DMS 273 treated with DMSO at 0.1 percent for 48 hours (cell line): ENCODE data around the gene RUSF1.
"Not testable (repeated sequence)": the region's sequence is repeated elsewhere in the genome, so short reads cannot be mapped to it uniquely, and the experiment has no call there.

ENCODE experiments used
- DNase-seq: peaks from one replicate; lab custom pipeline; 2025; lab: John Stamatoyannopoulos, UW

Gene RUSF1

DNA sequence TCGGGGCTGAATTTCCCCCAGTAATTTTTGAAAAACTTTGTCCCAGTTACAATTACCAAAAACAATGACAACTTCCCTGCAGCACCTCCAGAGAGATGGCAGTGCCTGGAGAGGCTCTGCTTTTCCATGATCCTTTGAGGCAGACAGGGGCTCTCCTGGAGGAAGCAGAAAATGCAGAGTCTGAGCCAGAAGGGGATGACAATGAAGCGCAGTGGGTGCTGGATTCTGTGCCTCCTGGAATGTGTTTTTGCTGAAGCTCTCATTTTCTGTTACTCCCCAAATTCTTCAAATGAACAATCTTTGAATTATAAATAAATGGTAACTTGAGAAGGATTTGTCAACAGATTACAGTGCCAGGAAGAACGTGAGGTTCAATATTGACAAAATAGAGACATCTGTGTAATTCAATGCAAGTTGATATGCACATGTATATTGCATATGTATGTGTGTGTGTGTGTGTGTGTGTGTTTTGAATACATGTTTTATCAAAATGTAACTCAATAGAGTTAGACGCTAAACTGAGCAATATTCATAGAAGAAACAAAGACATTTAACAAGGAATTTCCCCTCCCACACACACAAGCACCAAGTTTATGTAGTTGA, 9.7 kb upstream of the RUSF1 start:
- DNase-seq: no peak

DNA sequence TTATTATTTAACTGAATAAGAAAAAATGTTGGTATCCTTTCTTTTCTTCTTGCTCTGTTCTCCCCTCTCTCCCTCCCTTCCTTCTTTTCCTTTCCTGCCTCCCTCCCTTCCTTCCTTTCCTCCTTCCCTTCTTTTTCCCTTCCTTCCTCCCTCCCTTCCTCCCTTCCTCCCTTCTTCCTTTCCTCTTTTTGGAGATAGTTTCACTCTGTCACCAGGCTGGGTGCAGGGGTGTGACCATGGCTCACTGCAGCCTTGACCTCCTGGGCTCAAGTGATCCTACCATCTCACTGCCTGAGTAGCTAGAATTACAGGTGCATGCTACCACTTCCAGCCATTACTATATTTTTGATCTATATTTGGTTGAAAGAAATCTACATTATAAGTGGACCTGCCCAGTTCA, 5.7 kb upstream of the RUSF1 start:
- DNase-seq: no peak

DNA sequence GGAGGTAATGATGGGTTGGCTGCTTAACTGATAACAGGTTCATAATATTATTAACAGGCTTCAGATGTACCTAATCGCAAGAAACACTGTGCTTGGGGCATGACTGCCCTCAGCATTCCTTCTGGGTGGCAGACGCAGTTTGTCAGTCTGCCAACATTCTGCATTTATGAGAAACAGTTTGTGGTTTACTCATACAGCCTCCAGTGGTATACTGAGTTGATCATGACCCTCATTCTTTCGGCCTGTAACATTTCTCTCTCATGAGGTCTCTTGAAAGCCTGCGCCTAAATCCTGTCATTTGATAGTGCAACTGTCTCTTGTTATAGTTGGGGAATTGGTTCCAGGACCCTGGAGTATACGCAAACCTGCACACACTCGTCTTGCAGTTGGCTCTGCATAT, 4.9 kb upstream of the RUSF1 start:
- no peak for DNase-seq

DNA sequence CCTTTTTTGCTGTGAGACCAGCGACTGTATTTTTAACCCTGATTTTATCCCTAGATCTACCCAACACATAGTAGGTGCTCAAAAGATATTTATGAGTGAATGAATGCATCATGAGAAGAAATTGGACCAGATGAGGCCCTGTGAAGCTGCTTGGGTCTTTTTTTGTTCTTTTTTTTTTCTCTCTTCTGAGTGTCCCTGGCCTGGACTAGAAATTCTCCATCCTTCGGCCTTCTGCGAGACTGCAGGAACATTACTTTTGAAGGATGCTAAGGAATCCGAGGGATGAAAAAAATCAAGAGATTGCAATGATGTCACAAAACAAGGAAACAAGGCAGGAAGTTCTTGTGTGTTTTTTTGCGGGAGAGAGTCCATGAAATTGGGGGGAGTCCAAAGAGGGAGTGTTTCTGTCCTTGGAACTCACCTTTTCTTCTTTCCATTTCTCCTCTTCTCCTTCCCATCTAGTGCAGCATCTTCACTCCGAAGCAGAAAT, 560 bp upstream of the RUSF1 start:
- DNase-seq: no peak

DNA sequence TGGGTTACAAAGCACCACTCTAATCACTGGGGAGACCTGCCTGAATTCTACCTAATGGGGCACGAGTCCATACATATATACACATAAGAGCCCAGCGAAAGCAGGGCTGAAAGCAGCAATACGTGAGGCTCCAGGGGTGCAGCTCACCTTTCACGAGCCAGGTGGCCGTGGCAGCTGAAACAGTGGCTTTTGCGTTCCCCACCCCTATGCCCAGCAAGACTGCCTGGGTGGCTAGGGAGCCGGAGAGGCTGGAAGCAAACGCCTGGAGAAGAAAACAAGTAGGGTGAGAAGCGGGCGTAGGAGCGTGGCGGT, 618 bp downstream of the RUSF1 start:
- DNase-seq: no peak

DNA sequence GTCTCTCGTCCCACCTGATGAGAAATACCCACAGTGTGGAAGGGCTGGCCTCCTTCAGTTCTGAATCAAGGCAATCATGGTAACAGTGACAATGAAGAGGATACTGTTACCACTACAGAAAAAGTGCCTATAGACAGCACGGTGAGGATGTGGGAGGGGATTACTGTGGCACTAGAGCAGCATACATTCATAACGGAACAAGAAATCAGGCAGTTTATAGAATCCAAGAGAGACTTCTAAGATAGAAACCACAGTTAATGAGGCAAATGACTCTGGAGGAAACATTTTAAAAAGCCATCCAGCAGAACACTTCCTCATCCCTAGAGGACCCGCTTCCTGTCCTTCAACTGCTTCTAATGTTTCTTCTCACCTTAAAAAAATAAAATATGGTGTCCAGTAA, 2.7 kb downstream of the RUSF1 start:
- DNase-seq: no peak

DNA sequence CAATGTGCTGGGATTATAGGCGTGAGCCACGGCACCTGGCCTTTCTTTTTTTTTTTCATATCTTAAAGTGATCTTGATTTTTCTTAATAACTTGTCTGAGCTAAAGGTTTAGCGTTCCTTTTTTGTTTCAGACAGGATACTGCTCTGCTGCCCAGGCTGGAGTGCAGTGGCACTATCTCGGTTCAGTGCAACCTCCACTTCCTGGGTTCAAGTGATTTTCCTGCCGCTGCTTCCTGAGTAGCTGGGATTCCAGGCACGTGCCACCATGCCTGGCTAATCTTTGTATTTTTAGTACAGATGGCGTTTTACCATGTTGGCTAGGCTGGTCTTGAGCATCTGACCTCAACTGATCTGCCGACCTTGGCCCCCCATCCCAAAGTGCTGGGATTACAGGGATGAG, 4.0 kb downstream of the RUSF1 start:
- no peak for DNase-seq

DNA sequence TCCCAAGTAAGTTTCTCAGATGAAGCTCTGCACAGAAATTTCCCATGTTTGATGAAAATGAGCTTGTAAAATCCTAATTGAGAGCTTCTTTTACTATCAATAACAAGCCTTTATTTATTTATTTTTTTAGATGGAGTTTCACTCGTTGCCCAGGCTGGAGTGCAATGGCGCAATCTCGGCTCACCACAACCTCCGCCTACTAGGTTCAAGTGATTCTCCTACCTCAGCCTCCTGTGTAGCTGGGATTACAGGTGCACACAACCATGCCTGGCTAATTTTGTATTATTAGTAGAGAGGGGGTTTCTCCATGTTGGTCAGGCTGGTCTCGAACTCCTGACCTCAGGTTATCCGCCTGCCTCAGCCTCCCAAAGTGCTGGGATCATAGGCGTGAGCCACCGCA, 4.6 kb downstream of the RUSF1 start:
- not testable (repeated sequence) for DNase-seq

DNA sequence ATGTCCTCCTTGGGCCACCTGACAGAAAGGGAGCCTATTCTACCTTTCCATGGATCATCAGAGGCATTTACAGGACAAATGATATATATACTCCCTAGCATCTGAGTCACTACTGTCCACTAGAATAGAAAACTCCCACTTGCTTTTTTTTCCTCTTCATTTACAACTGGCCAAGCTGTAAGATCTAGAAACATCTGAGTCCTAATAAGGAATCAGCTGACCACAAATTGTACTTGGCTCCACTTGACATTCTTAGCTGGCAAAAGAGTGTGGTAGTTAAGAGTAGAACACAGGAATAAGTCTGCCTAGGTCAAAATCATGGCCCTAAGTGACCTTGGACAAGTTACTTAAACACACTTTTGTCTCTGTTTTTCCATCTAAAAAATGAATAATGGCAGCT, 5.2 kb downstream of the RUSF1 start:
- DNase-seq: no peak

DNA sequence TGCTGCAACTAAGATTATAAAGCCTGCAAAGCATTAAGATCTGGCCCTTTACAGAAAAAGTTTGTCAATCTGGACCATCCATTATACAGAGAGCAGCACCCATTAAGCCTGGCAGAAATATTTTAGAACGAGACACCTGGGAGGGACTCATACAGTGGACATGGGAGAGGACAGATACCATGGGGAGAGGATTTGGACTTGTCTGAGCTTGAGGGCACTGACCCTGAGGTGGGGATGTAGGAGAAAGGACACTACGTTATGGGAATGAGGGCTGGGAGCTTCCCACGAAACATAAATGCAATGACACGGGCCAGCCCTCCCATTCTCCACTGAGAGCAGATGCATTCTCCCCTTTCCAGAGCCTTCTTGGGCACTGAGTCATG, 6.2 kb downstream of the RUSF1 start:
- DNase-seq: no peak

DNA sequence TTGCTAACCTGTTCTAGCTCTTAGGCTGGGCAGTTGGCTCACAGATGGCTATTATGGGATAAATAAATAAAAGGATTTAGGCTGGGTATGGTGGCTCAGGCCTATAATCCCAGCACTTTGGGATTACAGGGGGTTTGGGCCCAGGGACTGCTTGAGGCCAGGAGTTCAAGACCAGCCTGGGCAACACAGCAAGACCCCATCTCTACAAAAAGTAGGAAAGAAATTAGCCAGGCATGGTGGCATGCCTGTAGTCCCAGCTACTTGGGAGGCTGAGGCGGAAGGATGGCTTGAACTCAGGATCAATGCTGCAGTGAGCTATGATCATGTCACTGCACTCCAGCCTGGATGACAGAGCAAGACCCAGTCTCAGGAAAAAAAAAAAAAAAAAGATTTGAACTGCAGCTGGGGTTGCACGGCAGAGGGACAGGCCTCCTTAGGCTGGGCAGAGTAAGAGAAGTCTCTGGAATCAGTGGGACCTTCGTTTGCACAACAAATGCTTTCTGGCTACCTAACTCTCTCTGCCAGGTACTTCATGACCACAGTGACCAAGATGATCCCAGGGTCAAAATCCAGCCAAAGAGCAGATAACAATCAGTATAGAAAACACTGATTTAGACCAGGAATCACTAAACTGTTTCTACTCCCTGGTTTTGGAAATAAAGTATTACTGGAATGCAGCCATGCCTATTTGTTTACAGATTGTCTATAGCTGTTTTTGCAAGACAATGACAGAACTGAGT, 6.8 kb downstream of the RUSF1 start:
- no peak for DNase-seq

DNA sequence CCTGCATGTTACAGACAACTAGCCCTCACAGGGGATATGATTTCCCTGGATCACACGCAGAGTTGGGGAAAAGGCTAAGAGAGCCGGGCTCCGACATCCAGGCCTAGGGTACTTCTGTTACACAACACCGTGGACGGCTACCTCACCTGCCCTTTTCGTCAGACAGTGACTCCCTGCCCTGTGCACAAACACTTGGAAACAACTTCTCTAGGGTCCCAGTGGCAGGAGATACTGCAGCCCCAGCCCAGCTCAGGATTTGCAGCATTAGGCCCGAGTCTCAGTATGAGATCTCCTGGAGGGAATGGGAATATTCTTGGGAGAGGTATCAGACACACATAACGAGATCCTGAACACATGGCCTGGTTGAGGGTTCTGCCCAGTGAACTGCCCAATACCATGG, 8.3 kb downstream of the RUSF1 start:
- no peak for DNase-seq

DNA sequence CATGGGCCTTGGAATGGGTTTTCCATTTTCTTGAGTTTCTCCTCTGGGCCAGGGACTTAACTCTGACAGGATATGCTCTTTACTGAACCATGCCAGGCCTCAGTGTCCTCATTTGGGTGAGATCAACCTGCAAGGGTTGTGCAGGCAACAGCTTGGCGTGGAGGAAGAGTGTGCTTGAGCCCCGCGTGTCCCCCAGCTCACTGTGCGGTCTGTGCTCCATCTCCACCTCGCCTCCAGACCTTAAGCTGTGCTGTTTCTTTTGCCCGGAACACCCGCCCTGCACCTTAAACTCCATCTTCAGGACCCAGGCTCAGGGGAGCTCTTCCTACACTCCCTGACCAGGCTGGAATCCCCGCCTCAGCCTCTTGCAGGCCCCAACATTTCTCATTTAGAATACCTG, 9.7 kb downstream of the RUSF1 start:
- DNase-seq: no peak

DNA sequence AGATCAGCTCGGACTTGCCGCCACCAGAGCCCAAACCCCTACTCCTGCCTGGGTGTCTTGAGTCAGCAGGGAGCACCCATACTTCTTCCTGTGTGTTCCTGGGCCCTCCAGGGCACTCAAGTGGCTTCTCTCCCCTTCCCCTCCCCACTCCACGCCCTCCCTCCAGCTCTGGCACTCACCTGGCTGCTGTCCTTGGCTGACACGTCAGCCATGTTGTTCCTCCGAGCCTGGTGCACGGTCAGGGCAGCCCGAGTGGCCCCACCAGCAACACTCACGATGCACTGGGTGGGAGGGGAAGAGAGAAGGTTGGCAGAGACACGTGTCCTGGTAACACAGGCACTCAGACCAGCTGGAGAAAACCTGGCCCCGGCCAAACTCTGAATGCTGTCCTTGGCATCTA, 11.5 kb downstream of the RUSF1 start:
- no peak for DNase-seq

DNA sequence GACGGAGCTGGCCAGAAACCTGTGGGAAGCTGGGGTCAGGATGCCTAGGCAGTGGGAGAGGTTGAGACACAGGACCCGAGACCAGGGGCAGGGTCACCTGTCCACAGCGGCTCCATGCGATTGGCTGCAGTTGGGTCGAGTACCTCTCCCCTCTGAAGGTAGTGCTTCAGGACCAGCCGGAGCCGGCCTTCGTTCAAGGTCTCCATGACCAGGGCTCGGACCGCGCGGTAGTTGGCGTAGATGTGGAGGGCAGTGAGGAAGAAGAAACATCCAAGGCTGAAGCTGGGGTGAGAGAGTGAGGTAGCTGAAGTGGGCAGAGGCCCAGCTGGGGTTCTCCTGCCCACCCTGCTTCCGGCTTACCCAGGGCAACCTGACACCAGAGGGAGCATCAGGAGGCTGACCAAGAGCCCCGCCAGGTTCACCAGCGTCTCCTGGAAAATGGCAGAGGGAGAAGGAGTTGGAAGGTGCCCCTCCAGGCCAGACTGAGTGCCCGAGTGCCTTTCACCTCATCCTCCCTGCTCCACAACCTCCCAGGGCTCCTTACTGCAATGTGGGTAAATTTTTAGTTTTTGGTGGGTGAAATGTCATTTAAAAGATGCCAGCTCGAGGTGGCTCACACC, 14.6 kb downstream of the RUSF1 start:
- DNase-seq: no peak

DNA sequence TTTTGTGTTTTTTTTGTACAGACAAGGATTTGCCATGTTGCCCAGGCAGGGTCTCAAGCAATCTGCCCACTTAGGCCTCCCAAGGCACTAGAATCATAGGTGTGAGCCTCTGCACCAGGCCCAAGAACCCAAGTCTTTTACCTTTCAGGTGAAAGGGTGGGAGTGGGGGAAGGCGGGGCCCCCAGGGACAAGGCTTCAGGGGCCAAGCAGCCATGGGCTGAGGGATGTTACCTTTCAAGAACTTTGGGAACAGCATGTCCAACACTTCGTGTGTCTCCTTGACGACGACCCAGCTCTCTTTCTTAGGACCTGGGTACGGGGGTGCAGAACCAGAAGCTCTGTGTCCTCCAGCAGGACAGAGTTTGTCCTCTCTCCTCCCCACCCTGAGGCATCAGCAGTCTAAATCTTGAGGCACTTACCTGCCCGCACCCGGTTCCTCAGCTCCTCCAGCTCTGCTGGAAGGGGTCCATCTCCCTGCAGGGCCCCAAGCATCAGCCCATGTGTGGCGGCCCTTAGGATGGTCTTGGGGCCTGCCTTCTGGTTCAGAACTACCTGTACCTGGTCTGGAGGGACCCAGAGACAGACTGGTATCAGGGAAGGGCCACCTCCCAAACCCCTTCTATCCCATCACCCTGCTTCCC, 16.3 kb downstream of the RUSF1 start:
- no peak for DNase-seq

DNA sequence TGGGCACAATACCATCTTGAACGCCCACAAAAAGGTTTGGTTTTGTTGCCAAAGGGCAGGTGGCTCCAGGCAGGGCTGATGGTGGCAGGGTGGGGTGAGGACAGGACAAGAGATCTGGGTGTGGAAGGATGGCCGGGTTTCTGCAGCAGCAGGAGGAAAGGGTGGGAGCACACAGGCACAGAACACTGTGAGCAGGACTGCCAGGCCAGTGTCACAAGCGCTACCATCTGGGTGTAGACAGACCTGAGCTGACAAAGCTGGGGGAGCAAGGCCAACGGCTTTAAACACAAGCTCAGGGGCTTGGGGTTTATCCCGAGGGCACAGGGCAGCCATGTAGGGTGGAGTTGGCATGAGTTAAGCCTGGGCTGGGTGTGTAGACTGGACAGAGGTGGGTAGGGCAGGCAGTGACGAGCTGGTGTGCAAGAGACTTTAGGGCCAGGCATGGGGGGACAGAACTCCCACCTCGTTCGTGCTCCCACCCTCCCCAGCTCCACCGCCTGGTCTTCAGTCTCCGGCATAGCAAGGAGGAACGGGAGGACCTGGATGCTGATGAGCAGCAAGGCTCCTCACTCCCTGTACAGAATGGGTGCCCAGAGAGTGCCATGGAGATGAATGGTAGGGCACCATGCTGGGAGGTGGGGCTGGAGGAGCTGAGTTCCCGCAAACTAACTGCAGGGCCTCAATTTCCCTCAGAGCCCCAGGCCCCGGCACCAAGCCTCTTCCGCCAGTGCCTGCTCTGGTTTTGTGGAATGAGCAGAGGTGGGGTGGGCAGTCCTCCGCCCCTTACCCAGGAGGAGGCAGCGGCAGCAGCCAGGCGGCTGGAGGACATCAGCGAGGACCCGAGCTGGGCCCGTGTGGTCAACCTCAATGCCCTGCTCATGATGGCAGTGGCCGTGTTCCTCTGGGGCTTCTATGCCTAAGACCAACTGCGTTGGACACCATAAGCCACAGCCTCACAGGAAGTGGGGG, 18.3 kb downstream of the RUSF1 start:
- no peak for DNase-seq

DNA sequence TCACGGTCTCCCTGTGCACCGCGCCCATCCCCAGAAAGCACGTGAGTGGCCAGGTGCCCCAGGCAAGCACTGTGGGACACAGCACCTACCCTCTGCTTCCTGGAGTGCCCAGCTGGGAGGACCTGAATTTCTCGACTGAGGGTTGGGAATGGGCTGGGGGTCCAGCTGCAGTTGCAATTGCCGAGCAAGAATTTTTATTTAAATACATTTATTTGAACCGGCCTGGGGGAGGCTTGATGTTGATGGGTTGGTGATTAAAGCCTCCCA, 19.0 kb downstream of the RUSF1 start:
- DNase-seq: no peak

DNA sequence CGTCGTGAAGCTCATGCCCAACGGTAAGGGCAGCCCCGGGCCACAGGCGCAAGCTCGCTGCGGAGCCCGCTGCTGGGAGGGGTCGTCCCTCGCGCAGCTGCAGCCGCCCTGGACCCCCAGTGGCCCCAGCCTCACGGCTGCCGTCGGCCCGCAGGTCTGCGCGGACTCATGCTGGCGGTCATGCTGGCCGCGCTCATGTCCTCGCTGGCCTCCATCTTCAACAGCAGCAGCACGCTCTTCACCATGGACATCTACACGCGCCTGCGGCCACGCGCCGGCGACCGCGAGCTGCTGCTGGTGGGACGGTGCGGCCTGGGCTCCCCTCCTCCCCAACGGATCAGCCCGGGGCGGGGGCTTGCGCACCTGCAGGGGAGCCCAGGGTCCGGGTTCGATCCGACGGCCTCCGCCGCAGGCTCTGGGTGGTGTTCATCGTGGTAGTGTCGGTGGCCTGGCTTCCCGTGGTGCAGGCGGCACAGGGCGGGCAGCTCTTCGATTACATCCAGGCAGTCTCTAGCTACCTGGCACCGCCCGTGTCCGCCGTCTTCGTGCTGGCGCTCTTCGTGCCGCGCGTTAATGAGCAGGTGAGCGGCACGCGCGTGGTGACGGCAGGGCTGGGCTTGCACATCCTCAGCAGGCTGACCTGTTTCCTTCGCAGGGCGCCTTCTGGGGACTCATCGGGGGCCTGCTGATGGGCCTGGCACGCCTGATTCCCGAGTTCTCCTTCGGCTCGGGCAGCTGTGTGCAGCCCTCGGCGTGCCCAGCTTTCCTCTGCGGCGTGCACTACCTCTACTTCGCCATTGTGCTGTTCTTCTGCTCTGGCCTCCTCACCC, 19.5 kb downstream of the RUSF1 start:
- DNase-seq: no peak

DNA sequence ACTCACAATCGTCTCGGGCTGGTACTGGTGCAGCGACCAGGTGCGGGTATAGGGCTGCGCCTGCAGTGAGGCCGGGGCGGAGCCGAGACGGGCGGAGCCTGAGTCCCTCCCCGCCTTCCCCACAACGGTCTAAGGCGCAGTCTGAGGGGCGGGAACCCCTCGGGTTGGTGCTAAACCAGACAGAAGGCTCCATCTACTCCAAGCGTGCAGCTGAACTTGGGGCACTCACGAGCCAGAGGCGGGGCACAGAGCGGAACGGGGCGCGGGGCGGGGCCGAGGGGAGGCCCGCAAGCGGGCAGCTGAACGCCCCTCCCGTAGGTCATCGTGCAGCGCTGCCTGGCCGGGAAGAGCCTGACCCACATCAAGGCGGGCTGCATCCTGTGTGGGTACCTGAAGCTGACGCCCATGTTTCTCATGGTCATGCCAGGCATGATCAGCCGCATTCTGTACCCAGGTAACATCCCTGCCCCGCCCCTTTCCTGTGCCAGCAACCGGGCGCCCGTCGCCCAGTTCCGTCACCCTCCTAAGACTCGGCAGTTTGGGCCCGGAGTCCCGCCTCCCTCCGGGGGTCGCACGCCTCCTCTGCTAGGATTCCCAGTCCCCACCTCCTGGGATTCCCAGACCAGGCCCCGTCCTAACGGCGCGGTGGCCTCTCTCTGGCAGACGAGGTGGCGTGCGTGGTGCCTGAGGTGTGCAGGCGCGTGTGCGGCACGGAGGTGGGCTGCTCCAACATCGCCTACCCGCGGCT, 20.3 kb downstream of the RUSF1 start:
- no peak for DNase-seq
